ENCODE measurements around the gene TSSK1B.

TSSK1B gene

DNA sequence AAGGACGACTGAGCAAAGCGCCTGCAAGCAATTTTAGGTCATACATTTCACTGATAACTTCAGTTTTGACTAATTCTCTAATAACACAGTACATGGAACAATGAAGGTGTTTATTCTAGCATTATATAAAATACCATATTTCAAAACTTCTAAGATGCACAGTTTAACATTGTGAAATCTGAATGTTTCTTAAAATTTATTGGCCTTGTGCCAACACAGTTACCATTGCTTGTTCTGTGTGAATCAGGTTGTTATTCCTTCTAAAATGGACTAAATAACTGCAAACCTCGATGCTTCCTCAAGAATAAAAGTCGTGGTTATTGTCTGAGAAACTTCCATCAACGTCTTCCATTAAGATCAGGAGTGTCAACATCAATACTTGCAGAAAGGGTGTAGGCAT, 45.5 kb upstream of the TSSK1B start (continued):
- TF ChIP-seq, protein P1, sequence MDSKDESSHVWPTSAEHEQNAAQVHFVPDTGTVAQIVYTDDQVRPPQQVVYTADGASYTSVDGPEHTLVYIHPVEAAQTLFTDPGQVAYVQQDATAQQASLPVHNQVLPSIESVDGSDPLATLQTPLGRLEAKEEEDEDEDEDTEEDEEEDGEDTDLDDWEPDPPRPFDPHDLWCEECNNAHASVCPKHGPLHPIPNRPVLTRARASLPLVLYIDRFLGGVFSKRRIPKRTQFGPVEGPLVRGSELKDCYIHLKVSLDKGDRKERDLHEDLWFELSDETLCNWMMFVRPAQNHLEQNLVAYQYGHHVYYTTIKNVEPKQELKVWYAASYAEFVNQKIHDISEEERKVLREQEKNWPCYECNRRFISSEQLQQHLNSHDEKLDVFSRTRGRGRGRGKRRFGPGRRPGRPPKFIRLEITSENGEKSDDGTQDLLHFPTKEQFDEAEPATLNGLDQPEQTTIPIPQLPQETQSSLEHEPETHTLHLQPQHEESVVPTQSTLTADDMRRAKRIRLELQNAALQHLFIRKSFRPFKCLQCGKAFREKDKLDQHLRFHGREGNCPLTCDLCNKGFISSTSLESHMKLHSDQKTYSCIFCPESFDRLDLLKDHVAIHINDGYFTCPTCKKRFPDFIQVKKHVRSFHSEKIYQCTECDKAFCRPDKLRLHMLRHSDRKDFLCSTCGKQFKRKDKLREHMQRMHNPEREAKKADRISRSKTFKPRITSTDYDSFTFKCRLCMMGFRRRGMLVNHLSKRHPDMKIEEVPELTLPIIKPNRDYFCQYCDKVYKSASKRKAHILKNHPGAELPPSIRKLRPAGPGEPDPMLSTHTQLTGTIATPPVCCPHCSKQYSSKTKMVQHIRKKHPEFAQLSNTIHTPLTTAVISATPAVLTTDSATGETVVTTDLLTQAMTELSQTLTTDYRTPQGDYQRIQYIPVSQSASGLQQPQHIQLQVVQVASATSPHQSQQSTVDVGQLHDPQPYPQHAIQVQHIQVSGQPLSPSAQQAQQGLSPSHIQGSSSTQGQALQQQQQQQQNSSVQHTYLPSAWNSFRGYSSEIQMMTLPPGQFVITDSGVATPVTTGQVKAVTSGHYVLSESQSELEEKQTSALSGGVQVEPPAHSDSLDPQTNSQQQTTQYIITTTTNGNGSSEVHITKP (tag by site-specific recombination; IDR thresholded peaks at IDR 0.05), result no peak
- TF ChIP-seq ZNF626 (tag by site-specific recombination; IDR thresholded peaks at IDR 0.05) (0 out of 2 replicates have a peak, but pooled peaks have one; percentile 59), ZNF707 (tag by site-specific recombination; IDR thresholded peaks at IDR 0.05) (no peak), KLF10 (tag by site-specific recombination; IDR thresholded peaks at IDR 0.05) (peak; percentile 21; the same call in 1 of the 2 replicates), ZNF350 (tag by site-specific recombination; IDR thresholded peaks at IDR 0.05) (peak; percentile 73), ZNF391 (tag by site-specific recombination; IDR thresholded peaks at IDR 0.05; ENCODE audit: borderline replicate concordance, low read depth) (no peak), ZNF23 (tag by site-specific recombination; IDR thresholded peaks at IDR 0.05; ENCODE audit: borderline replicate concordance) (no peak), ZNF549 (tag by site-specific recombination; IDR thresholded peaks at IDR 0.05) (peak; percentile 67; the same call in 1 of the 2 replicates), ZNF214 (tag by site-specific recombination; IDR thresholded peaks at IDR 0.05; ENCODE audit: borderline replicate concordance) (0 out of 2 replicates have a peak, but pooled peaks have one; percentile 28), ZNF610 (tag by site-specific recombination; IDR thresholded peaks at IDR 0.05; ENCODE audit: borderline replicate concordance) (no peak), ZNF837 (tag by site-specific recombination; IDR thresholded peaks at IDR 0.05) (no peak), ZNF561 (tag by site-specific recombination; IDR thresholded peaks at IDR 0.05; ENCODE audit: borderline replicate concordance) (peak; percentile 82)
- TF ChIP-seq, protein P2, sequence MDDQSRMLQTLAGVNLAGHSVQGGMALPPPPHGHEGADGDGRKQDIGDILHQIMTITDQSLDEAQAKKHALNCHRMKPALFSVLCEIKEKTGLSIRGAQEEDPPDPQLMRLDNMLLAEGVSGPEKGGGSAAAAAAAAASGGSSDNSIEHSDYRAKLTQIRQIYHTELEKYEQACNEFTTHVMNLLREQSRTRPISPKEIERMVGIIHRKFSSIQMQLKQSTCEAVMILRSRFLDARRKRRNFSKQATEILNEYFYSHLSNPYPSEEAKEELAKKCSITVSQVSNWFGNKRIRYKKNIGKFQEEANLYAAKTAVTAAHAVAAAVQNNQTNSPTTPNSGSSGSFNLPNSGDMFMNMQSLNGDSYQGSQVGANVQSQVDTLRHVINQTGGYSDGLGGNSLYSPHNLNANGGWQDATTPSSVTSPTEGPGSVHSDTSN (CRISPR knock-in tag; IDR thresholded peaks at IDR 0.05), result no peak
- TF ChIP-seq, protein P3, sequence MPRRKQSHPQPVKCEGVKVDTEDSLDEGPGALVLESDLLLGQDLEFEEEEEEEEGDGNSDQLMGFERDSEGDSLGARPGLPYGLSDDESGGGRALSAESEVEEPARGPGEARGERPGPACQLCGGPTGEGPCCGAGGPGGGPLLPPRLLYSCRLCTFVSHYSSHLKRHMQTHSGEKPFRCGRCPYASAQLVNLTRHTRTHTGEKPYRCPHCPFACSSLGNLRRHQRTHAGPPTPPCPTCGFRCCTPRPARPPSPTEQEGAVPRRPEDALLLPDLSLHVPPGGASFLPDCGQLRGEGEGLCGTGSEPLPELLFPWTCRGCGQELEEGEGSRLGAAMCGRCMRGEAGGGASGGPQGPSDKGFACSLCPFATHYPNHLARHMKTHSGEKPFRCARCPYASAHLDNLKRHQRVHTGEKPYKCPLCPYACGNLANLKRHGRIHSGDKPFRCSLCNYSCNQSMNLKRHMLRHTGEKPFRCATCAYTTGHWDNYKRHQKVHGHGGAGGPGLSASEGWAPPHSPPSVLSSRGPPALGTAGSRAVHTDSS (tag by site-specific recombination; IDR thresholded peaks at IDR 0.05), result 0 out of 2 replicates have a peak, but pooled peaks have one; percentile 33
- TF ChIP-seq, protein P4, sequence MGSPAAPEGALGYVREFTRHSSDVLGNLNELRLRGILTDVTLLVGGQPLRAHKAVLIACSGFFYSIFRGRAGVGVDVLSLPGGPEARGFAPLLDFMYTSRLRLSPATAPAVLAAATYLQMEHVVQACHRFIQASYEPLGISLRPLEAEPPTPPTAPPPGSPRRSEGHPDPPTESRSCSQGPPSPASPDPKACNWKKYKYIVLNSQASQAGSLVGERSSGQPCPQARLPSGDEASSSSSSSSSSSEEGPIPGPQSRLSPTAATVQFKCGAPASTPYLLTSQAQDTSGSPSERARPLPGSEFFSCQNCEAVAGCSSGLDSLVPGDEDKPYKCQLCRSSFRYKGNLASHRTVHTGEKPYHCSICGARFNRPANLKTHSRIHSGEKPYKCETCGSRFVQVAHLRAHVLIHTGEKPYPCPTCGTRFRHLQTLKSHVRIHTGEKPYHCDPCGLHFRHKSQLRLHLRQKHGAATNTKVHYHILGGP (tag by site-specific recombination; IDR thresholded peaks at IDR 0.05), result 0 out of 2 replicates have a peak, but pooled peaks have one; percentile 11
- TF ChIP-seq, protein P5, sequence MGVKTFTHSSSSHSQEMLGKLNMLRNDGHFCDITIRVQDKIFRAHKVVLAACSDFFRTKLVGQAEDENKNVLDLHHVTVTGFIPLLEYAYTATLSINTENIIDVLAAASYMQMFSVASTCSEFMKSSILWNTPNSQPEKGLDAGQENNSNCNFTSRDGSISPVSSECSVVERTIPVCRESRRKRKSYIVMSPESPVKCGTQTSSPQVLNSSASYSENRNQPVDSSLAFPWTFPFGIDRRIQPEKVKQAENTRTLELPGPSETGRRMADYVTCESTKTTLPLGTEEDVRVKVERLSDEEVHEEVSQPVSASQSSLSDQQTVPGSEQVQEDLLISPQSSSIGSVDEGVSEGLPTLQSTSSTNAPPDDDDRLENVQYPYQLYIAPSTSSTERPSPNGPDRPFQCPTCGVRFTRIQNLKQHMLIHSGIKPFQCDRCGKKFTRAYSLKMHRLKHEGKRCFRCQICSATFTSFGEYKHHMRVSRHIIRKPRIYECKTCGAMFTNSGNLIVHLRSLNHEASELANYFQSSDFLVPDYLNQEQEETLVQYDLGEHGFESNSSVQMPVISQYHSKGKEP (tag by site-specific recombination; IDR thresholded peaks at IDR 0.05), result peak; percentile 52; the same call in 1 of the 2 replicates
- TF ChIP-seq, protein P6, sequence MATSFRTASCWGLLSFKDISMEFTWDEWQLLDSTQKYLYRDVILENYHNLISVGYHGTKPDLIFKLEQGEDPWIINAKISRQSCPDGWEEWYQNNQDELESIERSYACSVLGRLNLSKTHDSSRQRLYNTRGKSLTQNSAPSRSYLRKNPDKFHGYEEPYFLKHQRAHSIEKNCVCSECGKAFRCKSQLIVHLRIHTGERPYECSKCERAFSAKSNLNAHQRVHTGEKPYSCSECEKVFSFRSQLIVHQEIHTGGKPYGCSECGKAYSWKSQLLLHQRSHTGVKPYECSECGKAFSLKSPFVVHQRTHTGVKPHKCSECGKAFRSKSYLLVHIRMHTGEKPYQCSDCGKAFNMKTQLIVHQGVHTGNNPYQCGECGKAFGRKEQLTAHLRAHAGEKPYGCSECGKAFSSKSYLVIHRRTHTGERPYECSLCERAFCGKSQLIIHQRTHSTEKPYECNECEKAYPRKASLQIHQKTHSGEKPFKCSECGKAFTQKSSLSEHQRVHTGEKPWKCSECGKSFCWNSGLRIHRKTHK (tag by site-specific recombination; IDR thresholded peaks at IDR 0.05), result no peak
- TF ChIP-seq, protein P7, sequence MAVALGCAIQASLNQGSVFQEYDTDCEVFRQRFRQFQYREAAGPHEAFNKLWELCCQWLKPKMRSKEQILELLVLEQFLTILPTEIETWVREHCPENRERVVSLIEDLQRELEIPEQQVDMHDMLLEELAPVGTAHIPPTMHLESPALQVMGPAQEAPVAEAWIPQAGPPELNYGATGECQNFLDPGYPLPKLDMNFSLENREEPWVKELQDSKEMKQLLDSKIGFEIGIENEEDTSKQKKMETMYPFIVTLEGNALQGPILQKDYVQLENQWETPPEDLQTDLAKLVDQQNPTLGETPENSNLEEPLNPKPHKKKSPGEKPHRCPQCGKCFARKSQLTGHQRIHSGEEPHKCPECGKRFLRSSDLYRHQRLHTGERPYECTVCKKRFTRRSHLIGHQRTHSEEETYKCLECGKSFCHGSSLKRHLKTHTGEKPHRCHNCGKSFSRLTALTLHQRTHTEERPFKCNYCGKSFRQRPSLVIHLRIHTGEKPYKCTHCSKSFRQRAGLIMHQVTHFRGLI (tag by site-specific recombination; IDR thresholded peaks at IDR 0.05), result no peak

Measured in HEK293 (cell line).